ENCODE results near the gene PREP. TPM values are rescaled to one million over a fixed set of nuclear protein-coding genes. Genes with fewer than 3 reads are reported as not detected.

The PREP gene
- total RNA-seq, 2 donors from 2014 or later = 99.9 to 113 TPM

DNA sequence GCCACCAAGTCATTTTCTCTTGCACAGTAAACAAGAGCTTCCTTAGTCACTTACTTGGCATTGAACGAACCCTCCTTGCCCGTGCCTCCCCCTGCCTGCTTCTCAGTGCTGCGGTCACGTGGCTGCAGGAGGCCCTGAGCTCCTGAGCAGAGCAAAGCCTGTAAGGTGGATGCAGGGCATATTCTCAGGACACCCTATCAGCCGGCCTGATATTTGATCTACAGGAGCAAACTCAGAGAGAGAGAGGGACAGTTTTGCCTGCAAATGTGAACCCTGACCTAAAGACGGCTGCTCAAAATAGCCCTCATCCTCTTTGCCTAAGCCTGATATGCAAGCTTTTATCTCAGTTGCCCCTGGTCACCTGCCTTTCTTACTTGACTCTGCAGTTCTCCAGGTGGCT lies 130.1 kb downstream of the PREP start:
- no peak for TF ChIP-seq CTCF (IDR thresholded peaks at IDR 0.05)
- intact Hi-C loops (cut with DNase I) = no loop called here
- H3K4me3 ChIP-seq = no peak overlapping the region
- H3K9me3 ChIP-seq = no peaks in the 10 kb centered on the region
- no peaks in the 10 kb centered on the region for H3K27me3 ChIP-seq
- no peak overlapping the region for H3K9ac ChIP-seq (ENCODE audit: low read depth in 2 of 2, low read length in 2 of 2)
- no peaks in the 10 kb centered on the region for H3K36me3 ChIP-seq
- no peak overlapping the region for H3K27ac ChIP-seq
- no peaks in the 10 kb centered on the region for H3K4me1 ChIP-seq
- DNase-seq = no peak

GRCh38 chr6:105270511-105270910 lies 132.4 kb downstream of the PREP start:
- no peak overlapping the region for H3K27ac ChIP-seq
- no peak overlapping the region for H3K4me3 ChIP-seq
- H3K4me1 ChIP-seq = no peaks in the 10 kb centered on the region
- no peaks in the 10 kb centered on the region for H3K9me3 ChIP-seq
- no peak for DNase-seq
- intact Hi-C loops (cut with DNase I) = no loop called here
- H3K36me3 ChIP-seq = no peaks in the 10 kb centered on the region
- no peak for TF ChIP-seq CTCF (IDR thresholded peaks at IDR 0.05)
- no peaks in the 10 kb centered on the region for H3K27me3 ChIP-seq
- H3K9ac ChIP-seq (ENCODE audit: low read depth in 2 of 2, low read length in 2 of 2) = no peak overlapping the region

GRCh38 chr6:105269390-105269789 lies 133.5 kb downstream of the PREP start:
- Histone ChIP-seq H3K9me3 (no peaks in the 10 kb centered on the region), H3K4me3 (no peak overlapping the region), H3K4me1 (no peaks in the 10 kb centered on the region), H3K27me3 (no peaks in the 10 kb centered on the region), H3K9ac (ENCODE audit: low read depth in 2 of 2, low read length in 2 of 2) (no peak overlapping the region), H3K27ac (no peak overlapping the region), H3K36me3 (no peaks in the 10 kb centered on the region)
- TF ChIP-seq CTCF (IDR thresholded peaks at IDR 0.05) = no peak
- no peak for DNase-seq
- intact Hi-C loops (cut with DNase I) = no loop called here

DNA sequence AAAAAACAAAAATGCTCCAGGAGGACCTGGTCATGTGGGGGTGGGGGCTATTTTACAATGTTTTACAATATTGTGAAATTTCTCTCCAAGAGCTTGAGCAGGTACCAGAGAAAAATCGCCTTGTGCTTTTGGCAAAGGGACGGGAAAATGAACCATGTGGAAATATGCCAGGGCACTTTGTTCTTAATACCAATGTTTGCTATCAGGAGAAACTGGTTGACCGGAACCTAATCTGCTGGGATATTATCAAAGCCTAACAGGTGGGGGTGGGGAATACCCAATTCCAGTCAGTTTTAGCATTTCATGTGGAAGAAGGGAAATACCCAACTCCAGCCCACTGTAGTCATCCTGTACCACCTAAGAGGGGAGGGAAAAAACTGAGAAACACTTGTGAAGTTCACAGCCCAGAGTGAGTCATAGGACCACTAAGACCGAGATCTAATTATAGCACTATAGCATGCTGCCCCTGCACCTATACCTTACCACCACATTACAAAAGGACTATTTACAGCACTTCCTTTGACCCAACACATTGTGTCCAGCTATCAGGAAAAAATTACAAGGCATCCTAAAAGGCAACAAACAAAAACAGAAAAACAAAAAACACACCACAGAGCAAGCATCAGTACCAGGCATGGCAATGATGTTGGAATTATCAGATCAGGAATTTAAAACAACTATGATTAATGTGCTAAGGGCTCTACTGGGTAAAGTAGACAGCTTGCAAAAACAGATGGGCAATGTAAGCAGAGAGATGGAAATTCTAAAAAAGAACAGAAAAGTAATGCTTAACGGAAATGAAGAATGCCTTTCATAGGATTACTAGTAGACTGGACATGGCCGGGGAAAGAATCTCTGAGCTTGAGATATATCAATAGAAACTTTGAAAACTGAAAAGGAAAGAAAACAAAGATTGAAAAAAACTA lies 138.9 kb downstream of the PREP start:
- no peak overlapping the region for H3K9ac ChIP-seq (ENCODE audit: low read depth in 2 of 2, low read length in 2 of 2)
- H3K27me3 ChIP-seq = no peaks in the 10 kb centered on the region
- no peaks in the 10 kb centered on the region for H3K4me1 ChIP-seq
- no peaks in the 10 kb centered on the region for H3K36me3 ChIP-seq
- no peak for DNase-seq
- H3K4me3 ChIP-seq = no peak overlapping the region
- H3K9me3 ChIP-seq = no peaks in the 10 kb centered on the region
- H3K27ac ChIP-seq = no peak overlapping the region
- intact Hi-C loops (cut with DNase I) = no loop called here
- TF ChIP-seq CTCF (IDR thresholded peaks at IDR 0.05) = no peak

DNA sequence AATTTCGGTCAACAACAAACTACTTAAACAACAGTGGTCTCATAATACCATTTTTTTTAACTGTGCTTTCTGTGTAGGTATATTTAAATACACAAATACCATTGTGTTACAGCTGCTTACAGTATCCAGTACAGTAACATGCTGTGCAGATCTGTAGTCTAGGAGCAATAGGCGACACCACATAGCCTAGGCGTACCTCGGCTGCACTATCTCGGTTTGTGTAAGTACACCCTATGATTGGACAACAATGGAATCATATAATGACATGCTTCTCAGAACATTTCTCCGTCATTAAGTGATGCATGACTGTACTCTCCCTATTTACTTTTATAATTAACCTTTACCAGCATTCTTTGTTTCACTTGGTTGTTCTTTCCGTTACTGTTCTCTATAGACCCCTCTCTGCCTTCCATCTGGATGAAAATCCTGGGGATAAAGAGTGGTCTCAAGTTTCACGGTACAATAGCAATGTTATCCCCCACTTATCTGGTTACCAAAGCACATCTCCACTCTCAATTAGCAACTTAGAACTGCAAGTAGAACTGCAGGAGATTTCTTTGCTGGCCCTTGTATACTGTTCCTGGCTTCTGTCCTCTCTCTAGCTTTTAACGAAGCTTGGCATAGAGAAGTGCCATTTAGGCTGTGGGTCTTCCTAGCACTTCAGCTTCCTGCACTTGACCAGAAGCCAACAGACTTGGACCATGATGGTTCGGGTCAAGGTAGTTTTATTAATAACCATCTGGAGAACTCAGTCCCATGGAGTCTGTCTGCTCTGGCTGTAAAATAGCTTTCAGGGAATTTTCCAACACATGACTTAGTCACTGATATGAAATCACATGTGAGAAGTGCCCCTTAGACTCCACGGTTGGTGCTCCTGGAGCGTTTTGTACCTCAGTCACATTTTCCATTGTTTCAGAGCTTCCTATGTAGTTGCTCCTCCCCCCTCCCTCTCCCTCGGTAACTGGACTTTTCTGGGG lies 142.7 kb downstream of the PREP start:
- Histone ChIP-seq H3K27me3 (no peaks in the 10 kb centered on the region), H3K4me3 (no peak overlapping the region), H3K9me3 (no peaks in the 10 kb centered on the region), H3K9ac (ENCODE audit: low read depth in 2 of 2, low read length in 2 of 2) (no peak overlapping the region), H3K27ac (no peak overlapping the region), H3K4me1 (no peaks in the 10 kb centered on the region), H3K36me3 (no peaks in the 10 kb centered on the region)
- DNase-seq = no peak
- no peak for TF ChIP-seq CTCF (IDR thresholded peaks at IDR 0.05)
- intact Hi-C loops (cut with DNase I) = no loop called here

All from colonic mucosa (tissue), 4 donors.